Nucleus accumbens (tissue), 56 donors: ENCODE measurements around the gene RIMOC1.
"Not testable (repeated sequence)": the region's sequence is repeated elsewhere in the genome, so short reads cannot be mapped to it uniquely, and the experiment has no call there.

Source experiments
- DNase-seq, 56 donors: peaks; one replicate each; lab custom pipeline; 2025; lab: John Stamatoyannopoulos, UW

Gene RIMOC1

GRCh38 chr5:41885286-41885685, 18.9 kb upstream of the RIMOC1 start:
- DNase-seq, result no peak

- DNase-seq, result no peak
Observed at GRCh38 chr5:41891066-41891707, 13.0 kb upstream of the RIMOC1 start.

- no peak for DNase-seq
Observed at GRCh38 chr5:41892031-41892430, 12.1 kb upstream of the RIMOC1 start.

- DNase-seq, result no peak
Observed at GRCh38 chr5:41893074-41893851, 10.9 kb upstream of the RIMOC1 start.

GRCh38 chr5:41896230-41896629, 7.9 kb upstream of the RIMOC1 start:
- no peak for DNase-seq

GRCh38 chr5:41903382-41903891, 707 bp upstream of the RIMOC1 start:
- DNase-seq, result peak in 1 of 56 donors; percentile 24

- DNase-seq, result no peak
Observed at GRCh38 chr5:41906151-41906550, 2.0 kb downstream of the RIMOC1 start.

- no peak for DNase-seq
Observed at GRCh38 chr5:41908374-41909079, 4.4 kb downstream of the RIMOC1 start.

GRCh38 chr5:41918105-41918504, 14.0 kb downstream of the RIMOC1 start:
- no peak for DNase-seq

- no peak for DNase-seq
Observed at GRCh38 chr5:41921166-41921565, 17.0 kb downstream of the RIMOC1 start.

GRCh38 chr5:41921874-41922273, 17.7 kb downstream of the RIMOC1 start:
- DNase-seq, result no peak

- no peak for DNase-seq
Observed at GRCh38 chr5:41924526-41924871, 20.4 kb downstream of the RIMOC1 start.

- DNase-seq, result peak; percentile 3 to 87 (median 73)
Observed at GRCh38 chr5:41924872-41925554, 20.9 kb downstream of the RIMOC1 start, which contains the start of gene FBXO4. Gene FBXO4 (plus strand): TSS chr5:41925281. CDS start chr5:41925310, 29 bp downstream.

- DNase-seq, result peak in 29 of 56 donors; percentile 7 to 62 (median 38)
Observed at GRCh38 chr5:41925555-41925951, 21.4 kb downstream of the RIMOC1 start.

- DNase-seq, result no peak
Observed at GRCh38 chr5:41927604-41928003, 23.5 kb downstream of the RIMOC1 start.

- DNase-seq, result no peak
Observed at GRCh38 chr5:41929035-41929434, 24.9 kb downstream of the RIMOC1 start.

- DNase-seq, result no peak
Observed at GRCh38 chr5:41932770-41933169, 28.6 kb downstream of the RIMOC1 start.

- DNase-seq, result no peak
Observed at GRCh38 chr5:41935544-41935943, 31.4 kb downstream of the RIMOC1 start.

GRCh38 chr5:41940641-41941040, 36.5 kb downstream of the RIMOC1 start:
- no peak for DNase-seq

GRCh38 chr5:41945332-41945955, 41.3 kb downstream of the RIMOC1 start:
- DNase-seq, result not testable (repeated sequence)
